ENCODE data around the gene PREB.

DNA sequence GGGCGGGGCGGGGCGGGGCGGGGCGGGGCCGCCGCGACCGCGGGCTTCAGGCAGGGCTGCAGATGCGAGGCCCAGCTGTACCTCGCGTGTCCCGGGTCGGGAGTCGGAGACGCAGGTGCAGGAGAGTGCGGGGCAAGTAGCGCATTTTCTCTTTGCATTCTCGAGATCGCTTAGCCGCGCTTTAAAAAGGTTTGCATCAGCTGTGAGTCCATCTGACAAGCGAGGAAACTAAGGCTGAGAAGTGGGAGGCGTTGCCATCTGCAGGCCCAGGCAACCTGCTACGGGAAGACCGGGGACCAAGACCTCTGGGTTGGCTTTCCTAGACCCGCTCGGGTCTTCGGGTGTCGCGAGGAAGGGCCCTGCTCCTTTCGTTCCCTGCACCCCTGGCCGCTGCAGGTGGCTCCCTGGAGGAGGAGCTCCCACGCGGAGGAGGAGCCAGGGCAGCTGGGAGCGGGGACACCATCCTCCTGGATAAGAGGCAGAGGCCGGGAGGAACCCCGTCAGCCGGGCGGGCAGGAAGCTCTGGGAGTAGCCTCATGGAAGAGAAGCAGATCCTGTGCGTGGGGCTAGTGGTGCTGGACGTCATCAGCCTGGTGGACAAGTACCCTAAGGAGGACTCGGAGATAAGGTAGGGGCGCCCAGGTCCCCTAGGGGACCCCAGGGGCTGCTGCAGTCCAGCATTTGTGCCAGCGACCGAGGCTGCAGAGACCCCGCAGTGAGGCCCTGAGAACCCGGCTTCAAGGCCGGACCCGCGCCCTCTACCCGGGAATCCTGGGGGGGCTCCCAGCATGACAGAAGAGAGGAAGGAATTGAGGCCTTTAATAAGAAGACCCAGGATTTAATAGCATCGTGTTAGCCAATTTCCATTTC, 47.5 kb downstream of the PREB start, which contains the start of gene KHK:
- TF ChIP-seq GATA3 (IDR thresholded peaks at IDR 0.05; ENCODE audit: low read depth, low read length) (no peak), GATA2 (IDR thresholded peaks at IDR 0.05; ENCODE audit: low read depth, low read length) (no peak)
